A549 treated with Mapracorat at 1 μM for 4 hours (cell line): ENCODE data around the gene CCNB3. TPM values are rescaled to one million over a fixed set of nuclear protein-coding genes. Genes with fewer than 3 reads are reported as not detected.

Experiments
- total RNA-seq: library from RNA; stranded (reverse); fragments of 200-300 nt; extraction: Qiagen RNA extraction; gene quantifications from 5 replicates; pipeline ENCODE4 v1.2.3, GENCODE V29; 2022

CCNB3 gene
- total RNA-seq: 0.43 to 1.3 TPM (median 0.53 TPM) in 5 replicates

DNA sequence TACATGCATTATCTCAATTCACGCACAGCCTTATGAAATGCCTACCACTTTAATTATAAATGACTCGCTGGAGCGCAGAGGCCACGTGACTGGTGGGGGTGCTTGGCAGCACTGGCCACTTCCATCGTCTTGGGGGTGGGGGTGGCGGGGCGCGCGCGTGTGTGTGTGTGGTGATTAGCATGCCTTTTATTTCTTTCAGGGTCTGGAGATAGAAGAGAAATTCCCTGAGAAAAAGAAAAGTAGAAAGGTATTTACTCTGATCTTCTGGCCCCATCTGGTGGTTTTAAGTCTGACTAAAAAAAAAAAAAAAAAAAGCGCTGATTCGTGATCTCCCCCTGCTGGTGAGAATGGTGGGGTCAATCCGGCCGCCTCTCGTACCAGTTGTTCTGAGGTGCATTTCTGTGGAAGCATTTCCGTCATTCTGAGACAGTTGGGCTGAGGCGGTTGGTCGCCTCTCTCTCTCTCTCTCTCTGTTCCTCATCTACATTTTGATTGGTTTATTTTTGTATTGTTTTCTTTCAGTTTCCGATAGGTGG, at the start of gene CCNB3:
TSS of gene CCNB3 (plus strand) at position 402 of the 536 bp plus-strand sequence. CDS start 80,399 bp downstream, outside the sequence.

DNA sequence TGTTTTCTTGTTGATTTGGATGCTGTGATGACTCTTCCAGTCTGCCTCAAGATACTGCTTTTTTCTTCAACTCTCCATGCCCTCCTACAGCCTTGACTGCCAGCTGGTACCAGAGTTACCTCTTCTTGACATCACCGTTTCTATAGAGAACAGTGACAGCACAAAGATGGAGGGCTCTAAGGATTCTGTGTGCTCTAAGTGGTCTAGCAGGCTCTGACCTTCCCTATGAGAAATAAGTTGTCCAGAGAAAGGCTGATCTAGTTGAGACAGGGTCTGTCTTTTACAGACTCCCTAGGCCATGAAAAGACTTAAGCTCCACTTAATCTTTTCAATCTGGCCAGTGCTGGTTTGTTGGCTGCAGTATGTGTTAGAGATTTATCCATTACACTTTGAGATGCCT, 3.7 kb upstream of the CCNB3 start, which contains the start of gene AKAP4:
TSS of gene AKAP4 (minus strand) at position 101 of the 400 bp plus-strand sequence. CDS start 118 bp downstream, outside the sequence.

Other genes with a start within 250 kb of the CCNB3 start
- gene AKAP4, start 3.8 kb upstream of the CCNB3 start, total RNA-seq: not detected in 5 replicates